HepG2 (cell line): ENCODE data around the gene SMURF2. TPM values are rescaled to one million over a fixed set of nuclear protein-coding genes. Genes with fewer than 3 reads are reported as not detected.

ENCODE experiments used
- AGO1 ChIP-seq: fragments of 200-400 bp; formaldehyde crosslinking; IDR thresholded peaks from 2 replicates; pipeline ENCODE4 v1.6.1; 2017; ENCODE audit warnings: mild to moderate bottlenecking, low read depth, low read length, moderate library complexity; ENCODE audit not compliant: poor library complexity, severe bottlenecking
- ARNTL ChIP-seq: sonication (generic); formaldehyde crosslinking; IDR thresholded peaks from 2 replicates; pipeline ENCODE4 v1.4.0; 2020; ENCODE audit warnings: mild to moderate bottlenecking, missing genetic modification reagents
- CHD4 ChIP-seq: fragments of 200-600 bp; sonication (generic); IDR thresholded peaks from 2 replicates; pipeline ENCODE4 v1.7.0; 2017; ENCODE audit warnings: mild to moderate bottlenecking, low read length, borderline replicate concordance
- DZIP1 ChIP-seq: sonication (generic); formaldehyde crosslinking; IDR thresholded peaks from 2 replicates; pipeline ENCODE4 v1.5.0; 2020; ENCODE audit warnings: mild to moderate bottlenecking, missing genetic modification reagents
- ELK4 ChIP-seq: sonication (generic); formaldehyde crosslinking; IDR thresholded peaks from 2 replicates; pipeline ENCODE4 v1.9.0; 2021; ENCODE audit warnings: missing genetic modification reagents, borderline replicate concordance
- ZGPAT ChIP-seq: IDR thresholded peaks from 2 replicates; pipeline ENCODE4 v1.6.1; 2016; ENCODE audit warnings: mild to moderate bottlenecking
- ZNF362 ChIP-seq: sonication (generic); formaldehyde crosslinking; IDR thresholded peaks from 2 replicates; pipeline ENCODE4 v1.4.0; 2020; ENCODE audit warnings: missing genetic modification reagents, mild to moderate bottlenecking, borderline replicate concordance
- ZNF574 ChIP-seq: sonication (generic); formaldehyde crosslinking; IDR thresholded peaks from 2 replicates; pipeline ENCODE4 v1.4.0; 2020; ENCODE audit warnings: missing genetic modification reagents
- ZNF75D ChIP-seq: sonication (generic); formaldehyde crosslinking; IDR thresholded peaks from 2 replicates; pipeline ENCODE4 v1.8.1; 2023; ENCODE audit warnings: missing genetic modification reagents, mild to moderate bottlenecking, borderline replicate concordance
- ZNF782 ChIP-seq: sonication (generic); formaldehyde crosslinking; IDR thresholded peaks from 2 replicates; pipeline ENCODE4 v1.4.0; 2020; ENCODE audit warnings: missing genetic modification reagents, mild to moderate bottlenecking, borderline replicate concordance
- polyA plus RNA-seq, 8 experiments: library from polyadenylated mRNA; depleted of rRNA in 3 of 8; stranded (reverse) in 7 of 8; unstranded in 1 of 8; fragments of >200 nt; fragmentation: Illumina TruSeq in 4 of 8; extraction: Trizol in 4 of 8; gene quantifications; 2 replicates each; pipeline versions ENCODE4 v1.2.1 to v1.2.3, GENCODE V29; 2011 to 2016; ENCODE audit warnings: low read depth in 4 of 8, missing spikeins in 1 of 8, mixed read lengths in 1 of 8; ENCODE audit not compliant: insufficient read depth in 1 of 8
- total RNA-seq, 5 experiments: library from RNA; depleted of rRNA; stranded (reverse); fragments of >200 nt; fragmentation: Illumina TruSeq; extraction: Trizol; gene quantifications; 2 replicates each; pipeline ENCODE4 v1.2.3, GENCODE V29; 2016; ENCODE audit warnings: low read depth in 1 of 5
- TF ChIP-seq, protein P1 (sequence below): IDR thresholded peaks from 2 replicates; pipeline ENCODE4 v1.6.1; 2012; ENCODE audit warnings: inconsistent platforms
- TF ChIP-seq, protein P2 (sequence below): sonication (generic); formaldehyde crosslinking; IDR thresholded peaks from 2 replicates; pipeline ENCODE4 v1.9.0; 2021; ENCODE audit warnings: missing genetic modification reagents, borderline replicate concordance

Gene SMURF2
- total and polyA plus RNA-seq, 2 of the 13 experiments (the other 11 are each of a cell fraction or from before 2014, with no cell fraction given), result 14.9 to 24.3 TPM

GRCh38 chr17:64534187-64534586 is 127.9 kb downstream of the SMURF2 start (continued):
- TF ChIP-seq DZIP1, result no peak
- no peak for TF ChIP-seq CHD4
- TF ChIP-seq ZNF782 (CRISPR knock-in tag), result no peak
- TF ChIP-seq ZGPAT (CRISPR knock-in tag), result 0 out of 2 replicates have a peak, but pooled peaks have one; percentile 22
- TF ChIP-seq ELK4 (CRISPR knock-in tag), result no peak
- TF ChIP-seq AGO1, result no peak
- no peak for TF ChIP-seq ZNF75D (CRISPR knock-in tag)
- TF ChIP-seq, protein P1, sequence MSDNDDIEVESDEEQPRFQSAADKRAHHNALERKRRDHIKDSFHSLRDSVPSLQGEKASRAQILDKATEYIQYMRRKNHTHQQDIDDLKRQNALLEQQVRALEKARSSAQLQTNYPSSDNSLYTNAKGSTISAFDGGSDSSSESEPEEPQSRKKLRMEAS, result no peak
- TF ChIP-seq ZNF574, result peak; percentile 44
- TF ChIP-seq, protein P2, sequence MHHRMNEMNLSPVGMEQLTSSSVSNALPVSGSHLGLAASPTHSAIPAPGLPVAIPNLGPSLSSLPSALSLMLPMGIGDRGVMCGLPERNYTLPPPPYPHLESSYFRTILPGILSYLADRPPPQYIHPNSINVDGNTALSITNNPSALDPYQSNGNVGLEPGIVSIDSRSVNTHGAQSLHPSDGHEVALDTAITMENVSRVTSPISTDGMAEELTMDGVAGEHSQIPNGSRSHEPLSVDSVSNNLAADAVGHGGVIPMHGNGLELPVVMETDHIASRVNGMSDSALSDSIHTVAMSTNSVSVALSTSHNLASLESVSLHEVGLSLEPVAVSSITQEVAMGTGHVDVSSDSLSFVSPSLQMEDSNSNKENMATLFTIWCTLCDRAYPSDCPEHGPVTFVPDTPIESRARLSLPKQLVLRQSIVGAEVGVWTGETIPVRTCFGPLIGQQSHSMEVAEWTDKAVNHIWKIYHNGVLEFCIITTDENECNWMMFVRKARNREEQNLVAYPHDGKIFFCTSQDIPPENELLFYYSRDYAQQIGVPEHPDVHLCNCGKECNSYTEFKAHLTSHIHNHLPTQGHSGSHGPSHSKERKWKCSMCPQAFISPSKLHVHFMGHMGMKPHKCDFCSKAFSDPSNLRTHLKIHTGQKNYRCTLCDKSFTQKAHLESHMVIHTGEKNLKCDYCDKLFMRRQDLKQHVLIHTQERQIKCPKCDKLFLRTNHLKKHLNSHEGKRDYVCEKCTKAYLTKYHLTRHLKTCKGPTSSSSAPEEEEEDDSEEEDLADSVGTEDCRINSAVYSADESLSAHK, result no peak
- no peak for TF ChIP-seq ARNTL (CRISPR knock-in tag)
- TF ChIP-seq ZNF362 (CRISPR knock-in tag), result no peak
